GM12878 (cell line): ENCODE data around the gene VMP1. TPM values are rescaled to one million over a fixed set of nuclear protein-coding genes. Genes with fewer than 3 reads are reported as not detected.
"Not testable (repeated sequence)": the region's sequence is repeated elsewhere in the genome, so short reads cannot be mapped to it uniquely, and the experiment has no call there.

Source experiments
- ATAC-seq: fragments of 200-7000 bp; cut with Tn5 transposase; 3 replicates; pipeline ENCODE4 v1.9.1; 2020; ENCODE audit warnings: mild to moderate bottlenecking, moderate library complexity
- BruUV-seq: library from RNA; stranded (reverse); fragments of 400-500 nt; replicated peaks from 2 replicates; lab custom pipeline; 2021; lab: Mats Ljungman, UMichigan
- CTCF ChIA-PET: fragments of 300-600 bp; sonication (Branson Sonifier 250); formaldehyde crosslinking; extraction: SDS; loops from one replicate; lab custom pipeline; 2021; ENCODE audit warnings: inconsistent platforms; lab: Yijun Ruan, JAX
- POLR2A ChIA-PET: fragments of 350-600 bp; formaldehyde crosslinking; extraction: SDS; loops from one replicate; lab custom pipeline; 2021; ENCODE audit warnings: inconsistent platforms; lab: Charles Lee
- RAD21 ChIA-PET: fragments of 300-600 bp; sonication (Branson Sonifier 250); formaldehyde crosslinking; loops from one replicate; lab custom pipeline; 2023; ENCODE audit warnings: antibody characterized with exemption; ENCODE audit not compliant: unreplicated experiment; lab: Charles Lee
- SMC1A ChIA-PET: fragments of 300-600 bp; sonication (Branson Sonifier 250); formaldehyde crosslinking; loops from one replicate; lab custom pipeline; 2023; ENCODE audit not compliant: unreplicated experiment, uncharacterized antibody; lab: Charles Lee
- DNase-seq: peaks from one replicate; pipeline ENCODE4 v3.0.0-alpha.2; 2011; ENCODE audit warnings: low read depth, low spot score
- FAIRE-seq: peaks from 3 replicates; lab custom pipeline; 2011; peaks lifted over from hg19 to GRCh38; lab: Jason Lieb, UNC
- H2AFZ ChIP-seq: 2 replicates; pipeline ENCODE4 v1.6.0; 2011; ENCODE audit warnings: low read depth, low read length, control low read depth; ENCODE audit not compliant: control insufficient read depth
- H3K27ac ChIP-seq: 2 replicates; pipeline ENCODE4 v1.5.1; 2011; ENCODE audit warnings: control low read depth; ENCODE audit not compliant: control insufficient read depth, insufficient read depth
- H3K27me3 ChIP-seq, 2 experiments: replicated peaks in 1 of 2; 2 replicates each; pipeline versions ENCODE4 v1.6.0 to v1.6.1; 2011; ENCODE audit warnings: low read length in 1 of 2; ENCODE audit not compliant: control insufficient read depth in 2 of 2, insufficient read depth in 2 of 2
- H3K36me3 ChIP-seq, 2 experiments: 2 replicates each; pipeline ENCODE4 v1.5.1; 2011; ENCODE audit warnings: low read length in 1 of 2; ENCODE audit not compliant: control insufficient read depth in 2 of 2, insufficient read depth in 2 of 2
- H3K4me1 ChIP-seq: 2 replicates; pipeline ENCODE4 v1.6.1; 2011; ENCODE audit warnings: mild to moderate bottlenecking, low read length, moderate library complexity, mixed read lengths; ENCODE audit not compliant: control insufficient read depth, insufficient read depth
- H3K4me2 ChIP-seq: 2 replicates; pipeline ENCODE4 v1.6.0; 2011; ENCODE audit warnings: control low read depth; ENCODE audit not compliant: control insufficient read depth, insufficient read depth
- H3K4me3 ChIP-seq: fragments of 200-600 bp; sonication (generic); 2 replicates; pipeline ENCODE4 v1.5.1; 2016
- H3K79me2 ChIP-seq: 2 replicates; pipeline ENCODE4 v1.6.0; 2011; ENCODE audit warnings: low read length; ENCODE audit not compliant: control insufficient read depth, insufficient read depth
- H3K9ac ChIP-seq: 2 replicates; pipeline ENCODE4 v1.8.0; 2011; ENCODE audit warnings: low read length, control low read depth, mixed read lengths; ENCODE audit not compliant: control insufficient read depth, insufficient read depth
- H3K9me3 ChIP-seq: replicated peaks from 3 replicates; pipeline ENCODE4 v1.5.1; 2011; ENCODE audit warnings: mild to moderate bottlenecking, low read length; ENCODE audit not compliant: control insufficient read depth, insufficient read depth
- H4K20me1 ChIP-seq: 2 replicates; pipeline ENCODE4 v1.6.0; 2011; ENCODE audit not compliant: control insufficient read depth, insufficient read depth
- ATF3 ChIP-seq: IDR thresholded peaks from 2 replicates; pipeline ENCODE4 v1.6.1; 2011; ENCODE audit warnings: low read depth, mild to moderate bottlenecking, low read length, moderate library complexity, borderline replicate concordance; ENCODE audit errors: extremely low read depth
- BRCA1 ChIP-seq: IDR thresholded peaks from 2 replicates; pipeline ENCODE4 v1.6.1; 2011; ENCODE audit warnings: low read depth, low read length, improper control_type of control experiment
- EGR1 ChIP-seq, 2 experiments: IDR thresholded peaks; 1 replicate in 1 of 2; 2 replicates in 1 of 2; pipeline ENCODE4 v1.6.1; 2011 to 2012; ENCODE audit warnings: low read depth in 2 of 2, low read length in 2 of 2, borderline replicate concordance in 1 of 2, mild to moderate bottlenecking in 1 of 2, moderate library complexity in 1 of 2
- JUNB ChIP-seq: IDR thresholded peaks from 2 replicates; pipeline ENCODE4 v1.6.1; 2016; ENCODE audit warnings: antibody characterized with exemption, mild to moderate bottlenecking
- MTA2 ChIP-seq: fragments of 450-650 bp; IDR thresholded peaks from 2 replicates; pipeline ENCODE4 v1.6.1; 2016; ENCODE audit warnings: low read depth, mild to moderate bottlenecking, moderate library complexity
- MTA3 ChIP-seq: IDR thresholded peaks from 2 replicates; pipeline ENCODE4 v1.6.1; 2012; ENCODE audit warnings: low read length, inconsistent platforms, borderline replicate concordance
- POLR2AphosphoS2 ChIP-seq: IDR thresholded peaks from 2 replicates; pipeline ENCODE4 v1.6.1; 2011; ENCODE audit warnings: low read depth, mild to moderate bottlenecking, low read length, improper control_type of control experiment, moderate library complexity
- SPI1 ChIP-seq: IDR thresholded peaks from 2 replicates; pipeline ENCODE4 v1.6.1; 2011; ENCODE audit warnings: low read depth, mild to moderate bottlenecking, low read length, moderate library complexity, borderline replicate concordance; ENCODE audit not compliant: insufficient read depth
- STAT1 ChIP-seq: fragments of 450-650 bp; conservative IDR thresholded peaks from 2 replicates; pipeline ENCODE4 v1.6.1; 2014; ENCODE audit warnings: antibody characterized with exemption, mild to moderate bottlenecking
- TCF7 ChIP-seq: IDR thresholded peaks from 2 replicates; pipeline ENCODE4 v1.6.1; 2014; ENCODE audit warnings: antibody characterized with exemption, borderline replicate concordance
- WGBS: methylation state at CpG from one replicate; pipeline ENCODE4 v1.1.6; 2016; ENCODE audit warnings: low lambda C conversion rate; ENCODE audit not compliant: insufficient replicate concordance, insufficient coverage; ENCODE audit errors: missing lambda C conversion rate; 5-methylcytosine and 5-hydroxymethylcytosine counted together
- in situ Hi-C: fragments of 300-500 bp; cut with MboI; formaldehyde crosslinking; loops from 9 replicates; pipeline ENCODE4 v1.14.3; 2018; ENCODE audit warnings: mixed read lengths
- intact Hi-C: fragments of 100-400 bp; cut with micrococcal nuclease; formaldehyde crosslinking; loops from one replicate; pipeline ENCODE4 v1.14.2; 2022; ENCODE audit not compliant: unreplicated experiment
- polyA plus RNA-seq, 11 experiments: library from polyadenylated mRNA; depleted of rRNA in 4 of 11; unstranded in 6 of 11; stranded (reverse) in 5 of 11; fragments of >200 nt; fragmentation: Nextera tagmentation in 4 of 11; fragmentation: Illumina TruSeq in 1 of 11; extraction: Ambion mirVana in 4 of 11; extraction: Trizol in 1 of 11; gene quantifications; 1 replicate in 1 of 11; 2 replicates in 10 of 11; pipeline versions ENCODE4 v1.2.1 to v1.2.3, GENCODE V29; 2011 to 2016; ENCODE audit warnings: inconsistent platforms in 2 of 11, missing spikeins in 2 of 11, low read depth in 1 of 11
- total RNA-seq, 4 experiments: library from RNA; depleted of rRNA in 3 of 4; stranded (reverse); fragments of >200 nt in 3 of 4; fragmentation: Illumina TruSeq in 1 of 4; extraction: Trizol in 1 of 4; gene quantifications; 2 replicates each; pipeline versions ENCODE4 v1.2.1 to v1.2.3, GENCODE V29; 2013 to 2021

VMP1 gene
- total and polyA plus RNA-seq, 10 of the 15 experiments (the other 5 are each of a cell fraction or from before 2014, with no cell fraction given): 88.4 to 199 (median 132) TPM

- RAD21 ChIA-PET: interaction anchor here (1.2 to 6.4 kb wide), 11 partner anchors 8 to 138 kb away, joined by 3 to 142 read pairs (median 31); partner anchors contain the start of genes RPS6KB1 and TUBD1
- H3K4me2 ChIP-seq, H3K79me2 ChIP-seq, in situ Hi-C loops, H4K20me1 ChIP-seq, intact Hi-C loops, H3K4me3 ChIP-seq, H3K27ac ChIP-seq, ATAC-seq, DNase-seq, H3K27me3 ChIP-seq, FAIRE-seq, BruUV-seq, H3K36me3 ChIP-seq, H3K9ac ChIP-seq, H2AFZ ChIP-seq, H3K9me3 ChIP-seq: not testable (repeated sequence)
- peaks cover 13% of the 10 kb centered on the region for H3K4me1 ChIP-seq
- whole genome bisulfite sequencing: 97% methylated on average over 12 of the region's 12 CpGs
- CTCF ChIA-PET: interaction anchor here (2.0 to 5.1 kb wide), 12 partner anchors 8 to 282 kb away, joined by 8 to 75 read pairs (median 30); no protein-coding TSS in a partner anchor
- SMC1A ChIA-PET: interaction anchor here (0.9 to 6.7 kb wide), 14 partner anchors 7 to 158 kb away, joined by 3 to 127 read pairs (median 15); partner anchors contain the start of genes PTRH2 and VMP1
- POLR2A ChIA-PET: interaction anchor here (0.6 to 5.2 kb wide), 11 partner anchors 28 to 104 kb away, joined by 3 to 29 read pairs (median 6); no protein-coding TSS in a partner anchor
These were observed 47.6 kb downstream of the VMP1 start for GRCh38 chr17:59755069-59755468.

DNA sequence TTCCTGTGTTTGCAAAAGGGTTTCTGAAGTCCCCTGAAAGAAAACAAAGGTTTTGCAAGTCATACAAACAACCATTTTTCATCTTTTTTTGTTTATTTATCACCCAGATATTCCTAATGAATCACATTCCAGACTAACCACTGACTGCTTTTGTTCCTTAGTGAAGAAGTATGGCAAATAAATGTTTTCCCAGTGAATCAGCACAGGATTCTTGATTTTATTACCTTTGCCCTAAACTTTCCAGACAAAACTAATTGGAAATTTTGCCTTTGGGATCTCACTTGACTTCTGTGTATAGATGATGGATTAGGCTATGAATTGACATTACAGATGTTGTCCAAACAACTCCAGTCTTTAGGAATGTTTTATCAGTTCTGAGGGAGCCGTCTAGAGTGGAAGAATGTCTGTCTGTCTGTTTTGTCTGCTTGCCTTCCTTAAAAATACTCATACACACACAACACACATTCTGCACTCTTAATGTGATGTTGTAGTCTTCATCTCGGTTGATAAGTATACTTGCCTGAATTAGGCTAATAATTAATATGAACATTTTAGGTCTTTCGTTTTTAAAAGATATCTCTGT lies 48.9 kb downstream of the VMP1 start:
- TF ChIP-seq ATF3 (no peak), POLR2AphosphoS2 (no peak), STAT1 (no peak), EGR1 (IDR thresholded peaks at IDR 0.05; ENCODE audit: borderline replicate concordance in 1 of 2, low read depth in 2 of 2, low read length in 2 of 2) (no peak), BRCA1 (no peak), TCF7 (no peak), SPI1 (no peak), MTA3 (no peak), JUNB (no peak), MTA2 (no peak)
- RAD21 ChIA-PET: interaction anchor here (4.9 to 6.4 kb wide), 3 partner anchors 29 to 92 kb away, joined by 72 to 142 read pairs (median 88); no protein-coding TSS in a partner anchor
- Histone ChIP-seq H3K4me2 (no peak overlapping the region), H3K4me1 (peaks cover 13% of the 10 kb centered on the region), H3K27ac (no peak overlapping the region), H4K20me1 (no peaks in the 10 kb centered on the region), H3K79me2 (peaks cover 2% of the 10 kb centered on the region; the same call in 1 of the 2 replicates), H3K36me3 (peaks cover 2 to 3% of the 10 kb centered on the region in 2 experiments; a peak in 1 of 4 replicates), H2AFZ (no peak overlapping the region), H3K9me3 (no peaks in the 10 kb centered on the region; the same call in 1 of the 3 replicates), H3K4me3 (no peak overlapping the region), H3K9ac (no peak overlapping the region), H3K27me3 (no peaks in the 10 kb centered on the region)
- 87% methylated on average over 3 of the region's 3 CpGs for WGBS
- SMC1A ChIA-PET: interaction anchor here (5.2 kb wide), 1 partner anchor 84 kb away, joined by 81 read pairs; no protein-coding TSS in a partner anchor
- intact Hi-C loops: no loop called here
- no peak for DNase-seq
- POLR2A ChIA-PET: interaction anchor here (0.7 to 5.2 kb wide), 2 partner anchors 73 to 84 kb away, joined by 3 to 23 read pairs; no protein-coding TSS in a partner anchor
- no peak for FAIRE-seq
- ATAC-seq: no peak
- CTCF ChIA-PET: no interaction called here
- in situ Hi-C loops: no loop called here
- BruUV-seq: no TSS peak
